Activated CD8-positive, alpha-beta T cell treated with anti-CD3 and anti-CD28 coated beads for 36 hours (primary cell): ENCODE measurements around the gene GIMAP1. TPM values are rescaled to one million over a fixed set of nuclear protein-coding genes. Genes with fewer than 3 reads are reported as not detected.
"Not testable (repeated sequence)": the region's sequence is repeated elsewhere in the genome, so short reads cannot be mapped to it uniquely, and the experiment has no call there.

Source experiments
- ATAC-seq: fragments of 200-7000 bp; cut with Tn5 transposase; one replicate; pipeline ENCODE4 v1.10.0; 2021; ENCODE audit warnings: mild to moderate bottlenecking, moderate library complexity
- CTCF ChIA-PET: fragments of 350-600 bp; sonication (Branson Sonifier 250); formaldehyde crosslinking; loops from one replicate; lab custom pipeline; 2021; ENCODE audit warnings: antibody characterized with exemption; lab: Charles Lee
- POLR2A ChIA-PET: fragments of 350-600 bp; sonication (Branson Sonifier 250); formaldehyde crosslinking; loops from one replicate; lab custom pipeline; 2021; ENCODE audit warnings: antibody characterized with exemption; lab: Charles Lee
- DNase-seq: peaks from one replicate; pipeline ENCODE4 v3.0.0-alpha.2; 2020
- H3K27ac Mint-ChIP-seq: one replicate; pipeline ENCODE4 v1.8.0; 2021; ENCODE audit warnings: mild to moderate bottlenecking, mixed read lengths
- H3K27me3 Mint-ChIP-seq: one replicate; pipeline ENCODE4 v1.8.0; 2021; ENCODE audit warnings: mixed read lengths
- H3K36me3 Mint-ChIP-seq: one replicate; pipeline ENCODE4 v1.8.0; 2021; ENCODE audit warnings: low read depth, mixed read lengths
- H3K4me1 Mint-ChIP-seq: one replicate; pipeline ENCODE4 v1.8.0; 2021; ENCODE audit warnings: low read depth, mixed read lengths
- H3K4me3 Mint-ChIP-seq: one replicate; pipeline ENCODE4 v1.8.0; 2021; ENCODE audit warnings: mild to moderate bottlenecking, moderate library complexity, mixed read lengths
- H3K9me3 Mint-ChIP-seq: one replicate; pipeline ENCODE4 v1.8.0; 2021; ENCODE audit warnings: mixed read lengths
- intact Hi-C: fragments of 100-400 bp; cut with micrococcal nuclease; formaldehyde crosslinking; loops from one replicate; pipeline ENCODE4 v1.10.0; 2022
- total RNA-seq, 2 experiments: library from RNA; stranded (reverse); gene quantifications; one replicate each; pipeline ENCODE4 v1.2.3, GENCODE V29; 2021
- TF ChIP-seq, protein P1 (sequence below): fragments of 200-600 bp; IDR thresholded peaks from one replicate; pipeline ENCODE4 v1.8.0; 2022; ENCODE audit warnings: antibody characterized with exemption, mild to moderate bottlenecking

GIMAP1 gene
- total RNA-seq, 2 experiments from 2014 or later: 8.7 to 9.3 TPM

GRCh38 chr7:150678601-150679000 is 37.8 kb upstream of the GIMAP1 start:
- Mint-ChIP-seq H3K36me3 (peaks cover 46% of the 10 kb centered on the region), H3K27ac (peak overlapping the region; percentile 88), H3K9me3 (peaks cover 20% of the 10 kb centered on the region), H3K4me3 (peak overlapping the region; percentile 54), H3K4me1 (peaks cover 83% of the 10 kb centered on the region)
- ChIA-PET CTCF (interaction anchor here (1.4 kb wide), 1 partner anchor 18 kb away, joined by 4 read pairs; no protein-coding TSS in a partner anchor), POLR2A (interaction anchor here (0.7 to 1.2 kb wide), 2 partner anchors 37 to 107 kb away, joined by 3 to 4 read pairs; no protein-coding TSS in a partner anchor)
- DNase-seq: peak; percentile 65
- intact Hi-C loops, H3K27me3 Mint-ChIP-seq, ATAC-seq: not testable (repeated sequence)

- intact Hi-C loops: loop anchor here (5.0 kb wide), 1 partner anchor 37 kb away; the partner anchor contains the start of gene GIMAP1
- CTCF ChIA-PET: interaction anchor here (1.1 kb wide), 1 partner anchor 34 kb away, joined by 3 read pairs; no protein-coding TSS in a partner anchor
- DNase-seq, H3K4me3 Mint-ChIP-seq, ATAC-seq, H3K27ac Mint-ChIP-seq, H3K27me3 Mint-ChIP-seq, POLR2A ChIA-PET: not testable (repeated sequence)
- H3K36me3 Mint-ChIP-seq: peaks cover 50% of the 10 kb centered on the region
- peaks cover 17% of the 10 kb centered on the region for H3K9me3 Mint-ChIP-seq
- peaks cover 90% of the 10 kb centered on the region for H3K4me1 Mint-ChIP-seq
Measured at GRCh38 chr7:150680364-150680763, 36.0 kb upstream of the GIMAP1 start.

GRCh38 chr7:150685219-150686029 is 31.0 kb upstream of the GIMAP1 start, which contains the start of gene GIMAP2:
GIMAP2 (plus strand) TSS chr7:150685706; CDS start chr7:150687060, 1,354 bp downstream.
- ChIA-PET CTCF (interaction anchor here (0.7 to 2.8 kb wide), 14 partner anchors 16 to 237 kb away, joined by 3 to 9 read pairs (median 4); partner anchors contain the start of genes GIMAP1 and GIMAP6), POLR2A (interaction anchor here (0.6 to 3.6 kb wide), 14 partner anchors 10 to 236 kb away, joined by 3 to 21 read pairs (median 4); partner anchors contain the start of genes GIMAP1 and GIMAP5)
- Mint-ChIP-seq H3K36me3 (peaks cover 73% of the 10 kb centered on the region), H3K27me3 (no peaks in the 10 kb centered on the region), H3K27ac (peak within 1 kb of the TSS; percentile 100), H3K9me3 (peaks cover 25% of the 10 kb centered on the region), H3K4me1 (peaks cover 75% of the 10 kb centered on the region), H3K4me3 (peak within 1 kb of the TSS; percentile 96)
- intact Hi-C loops: loop anchor here (5.0 kb wide), 1 partner anchor 47 kb away; no protein-coding TSS in a partner anchor
- DNase-seq (peak; percentile 49), ATAC-seq (peak; percentile 80)
- TF ChIP-seq, protein P1, sequence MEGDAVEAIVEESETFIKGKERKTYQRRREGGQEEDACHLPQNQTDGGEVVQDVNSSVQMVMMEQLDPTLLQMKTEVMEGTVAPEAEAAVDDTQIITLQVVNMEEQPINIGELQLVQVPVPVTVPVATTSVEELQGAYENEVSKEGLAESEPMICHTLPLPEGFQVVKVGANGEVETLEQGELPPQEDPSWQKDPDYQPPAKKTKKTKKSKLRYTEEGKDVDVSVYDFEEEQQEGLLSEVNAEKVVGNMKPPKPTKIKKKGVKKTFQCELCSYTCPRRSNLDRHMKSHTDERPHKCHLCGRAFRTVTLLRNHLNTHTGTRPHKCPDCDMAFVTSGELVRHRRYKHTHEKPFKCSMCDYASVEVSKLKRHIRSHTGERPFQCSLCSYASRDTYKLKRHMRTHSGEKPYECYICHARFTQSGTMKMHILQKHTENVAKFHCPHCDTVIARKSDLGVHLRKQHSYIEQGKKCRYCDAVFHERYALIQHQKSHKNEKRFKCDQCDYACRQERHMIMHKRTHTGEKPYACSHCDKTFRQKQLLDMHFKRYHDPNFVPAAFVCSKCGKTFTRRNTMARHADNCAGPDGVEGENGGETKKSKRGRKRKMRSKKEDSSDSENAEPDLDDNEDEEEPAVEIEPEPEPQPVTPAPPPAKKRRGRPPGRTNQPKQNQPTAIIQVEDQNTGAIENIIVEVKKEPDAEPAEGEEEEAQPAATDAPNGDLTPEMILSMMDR: no peak

DNA sequence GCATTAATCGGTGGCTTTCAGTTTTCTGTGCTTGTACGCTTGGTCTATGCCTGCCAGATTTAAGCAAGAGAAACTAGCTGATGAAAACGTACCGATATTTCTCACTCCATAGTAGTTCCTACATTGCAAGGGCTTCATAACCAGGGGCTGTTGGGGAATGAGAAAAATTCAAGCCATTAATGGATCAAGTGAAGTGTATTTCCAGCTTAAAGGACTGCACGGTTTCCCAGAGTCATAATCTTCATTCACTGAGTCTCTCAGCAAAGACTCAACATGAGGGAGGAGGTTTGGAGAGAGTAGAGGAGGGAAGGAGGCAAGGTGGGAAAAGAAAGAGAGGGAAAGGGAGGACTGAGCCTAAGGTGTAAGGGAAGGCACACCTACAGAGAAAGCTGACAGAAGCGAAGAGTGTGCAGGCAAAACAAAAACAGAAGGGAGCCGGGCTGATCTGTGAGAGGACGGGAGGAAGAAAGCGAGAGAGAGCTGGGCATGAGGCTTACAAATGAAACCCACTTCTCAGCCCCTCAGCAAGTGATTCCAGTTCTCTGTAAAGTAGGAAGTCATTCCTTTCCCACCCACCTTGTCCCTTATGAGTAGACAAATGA is 30.3 kb upstream of the GIMAP1 start:
- CTCF ChIA-PET: interaction anchor here (0.7 to 2.8 kb wide), 12 partner anchors 9 to 237 kb away, joined by 3 to 9 read pairs (median 4); partner anchors contain the start of gene GIMAP1
- Mint-ChIP-seq H3K36me3 (peaks cover 76% of the 10 kb centered on the region), H3K4me1 (peaks cover 72% of the 10 kb centered on the region), H3K4me3 (peak overlapping the region; percentile 96), H3K27ac (peak overlapping the region; percentile 100), H3K27me3 (no peaks in the 10 kb centered on the region), H3K9me3 (peaks cover 29% of the 10 kb centered on the region)
- DNase-seq (peak; percentile 22), ATAC-seq (peak; percentile 32)
- TF ChIP-seq, protein P1: no peak
- intact Hi-C loops: loop anchor here (5.0 kb wide), 1 partner anchor 46 kb away; no protein-coding TSS in a partner anchor
- POLR2A ChIA-PET: interaction anchor here (0.6 to 3.6 kb wide), 14 partner anchors 10 to 237 kb away, joined by 3 to 21 read pairs (median 4); partner anchors contain the start of genes GIMAP1 and GIMAP5

GRCh38 chr7:150688630-150689029 is 27.8 kb upstream of the GIMAP1 start:
- Mint-ChIP-seq H3K4me3 (peak overlapping the region; percentile 96), H3K9me3 (peaks cover 37% of the 10 kb centered on the region), H3K4me1 (peaks cover 56% of the 10 kb centered on the region), H3K27ac (peak overlapping the region; percentile 100), H3K27me3 (no peaks in the 10 kb centered on the region), H3K36me3 (peaks cover 81% of the 10 kb centered on the region)
- POLR2A ChIA-PET: interaction anchor here (1.1 kb wide), 1 partner anchor 10 kb away, joined by 5 read pairs; no protein-coding TSS in a partner anchor
- CTCF ChIA-PET: interaction anchor here (2.0 kb wide), 1 partner anchor 10 kb away, joined by 8 read pairs; no protein-coding TSS in a partner anchor
- no peak for DNase-seq
- intact Hi-C loops: loop anchor here (5.0 kb wide), 1 partner anchor 44 kb away; no protein-coding TSS in a partner anchor
- TF ChIP-seq, protein P1: no peak
- no peak for ATAC-seq
